Smooth muscle cell (in vitro differentiated cells): ENCODE results near the gene XNDC1N. TPM values are rescaled to one million over a fixed set of nuclear protein-coding genes. Genes with fewer than 3 reads are reported as not detected.
A peak's percentile ranks its signal among the peaks of the same experiment; 100 is the strongest.

ENCODE experiments used
- DNase-seq: peaks from one replicate; lab custom pipeline; 2025; ENCODE audit not compliant: unreplicated experiment; lab: John Stamatoyannopoulos, UW
- H2AFZ ChIP-seq: fragments of 200-600 bp; sonication (generic); 2 replicates; pipeline ENCODE4 v1.6.0; 2016; ENCODE audit warnings: antibody characterized with exemption, low read depth, mild to moderate bottlenecking
- H3F3A ChIP-seq: fragments of 200-600 bp; sonication (generic); 2 replicates; pipeline ENCODE4 v1.6.0; 2017; ENCODE audit warnings: antibody characterized with exemption, low read depth
- H3K27ac ChIP-seq: fragments of 200-600 bp; sonication (generic); 2 replicates; pipeline ENCODE4 v1.5.1; 2016; ENCODE audit warnings: low read depth, mild to moderate bottlenecking
- H3K27me3 ChIP-seq: fragments of 200-600 bp; sonication (generic); 2 replicates; pipeline ENCODE4 v1.6.1; 2016; ENCODE audit warnings: low read depth, mild to moderate bottlenecking
- H3K36me3 ChIP-seq: fragments of 200-600 bp; sonication (generic); 2 replicates; pipeline ENCODE4 v1.5.1; 2016; ENCODE audit warnings: low read depth
- H3K4me1 ChIP-seq: fragments of 200-600 bp; sonication (generic); 2 replicates; pipeline ENCODE4 v1.5.1; 2016; ENCODE audit warnings: low read depth
- H3K4me2 ChIP-seq: fragments of 200-600 bp; sonication (generic); 2 replicates; pipeline ENCODE4 v1.6.0; 2016; ENCODE audit warnings: mild to moderate bottlenecking
- H3K4me3 ChIP-seq: fragments of 200-600 bp; sonication (generic); 2 replicates; pipeline ENCODE4 v1.5.1; 2016; ENCODE audit warnings: mild to moderate bottlenecking
- H3K79me2 ChIP-seq: fragments of 200-600 bp; sonication (generic); 2 replicates; pipeline ENCODE4 v1.6.0; 2016; ENCODE audit warnings: low read depth, mild to moderate bottlenecking
- H3K9ac ChIP-seq: fragments of 200-600 bp; sonication (generic); 2 replicates; pipeline ENCODE4 v1.6.0; 2016; ENCODE audit warnings: low read depth
- H3K9me3 ChIP-seq: fragments of 200-600 bp; sonication (generic); replicated peaks from 2 replicates; pipeline ENCODE4 v1.5.1; 2016; ENCODE audit warnings: low read depth
- H4K20me1 ChIP-seq: fragments of 200-600 bp; sonication (generic); 2 replicates; pipeline ENCODE4 v1.6.0; 2016; ENCODE audit warnings: low read depth
- CTCF ChIP-seq: fragments of 200-600 bp; sonication (generic); IDR thresholded peaks from 2 replicates; pipeline ENCODE4 v1.5.1; 2017; ENCODE audit warnings: borderline replicate concordance, mild to moderate bottlenecking, antibody characterized with exemption; ENCODE audit not compliant: insufficient read depth, poor library complexity, severe bottlenecking
- WGBS: methylation state at CpG from one replicate; pipeline ENCODE4 v1.1.7; 2016; ENCODE audit warnings: low lambda C conversion rate; 5-methylcytosine and 5-hydroxymethylcytosine counted together
- polyA plus RNA-seq: library from polyadenylated mRNA; unstranded; fragments of >200 nt; fragmentation: Nextera tagmentation; extraction: Ambion mirVana; gene quantifications from 2 replicates; pipeline ENCODE4 v1.2.1, GENCODE V29; 2016
- total RNA-seq: library from RNA; depleted of rRNA; stranded (reverse); fragments of >200 nt; gene quantifications from 2 replicates; pipeline ENCODE4 v1.2.3, GENCODE V29; 2014

The XNDC1N gene
- total and polyA plus RNA-seq, 2 experiments from 2014 or later: 1.1 to 1.4 TPM

- Histone ChIP-seq H3K27me3 (no peaks in the 10 kb centered on the region), H3K79me2 (no peaks in the 10 kb centered on the region), H3K4me2 (no peak overlapping the region), H3F3A (no peaks in the 10 kb centered on the region), H3K4me1 (no peaks in the 10 kb centered on the region), H3K36me3 (no peaks in the 10 kb centered on the region), H3K9me3 (no peaks in the 10 kb centered on the region), H2AFZ (no peak overlapping the region), H3K9ac (no peak overlapping the region), H3K4me3 (no peak overlapping the region), H3K27ac (no peak overlapping the region), H4K20me1 (peaks cover 47% of the 10 kb centered on the region)
- WGBS: 98% methylated on average over 5 of the region's 5 CpGs
- DNase-seq: no peak
- TF ChIP-seq CTCF: no peak
These were observed 48.2 kb upstream of the XNDC1N start for GRCh38 chr11:71976551-71976950.

- peaks cover 20% of the 10 kb centered on the region for H3K79me2 ChIP-seq
- no peak overlapping the region for H2AFZ ChIP-seq
- 94% methylated on average over 2 of the region's 2 CpGs for WGBS
These were observed 43.3 kb upstream of the XNDC1N start for GRCh38 chr11:71971680-71972079.

DNA sequence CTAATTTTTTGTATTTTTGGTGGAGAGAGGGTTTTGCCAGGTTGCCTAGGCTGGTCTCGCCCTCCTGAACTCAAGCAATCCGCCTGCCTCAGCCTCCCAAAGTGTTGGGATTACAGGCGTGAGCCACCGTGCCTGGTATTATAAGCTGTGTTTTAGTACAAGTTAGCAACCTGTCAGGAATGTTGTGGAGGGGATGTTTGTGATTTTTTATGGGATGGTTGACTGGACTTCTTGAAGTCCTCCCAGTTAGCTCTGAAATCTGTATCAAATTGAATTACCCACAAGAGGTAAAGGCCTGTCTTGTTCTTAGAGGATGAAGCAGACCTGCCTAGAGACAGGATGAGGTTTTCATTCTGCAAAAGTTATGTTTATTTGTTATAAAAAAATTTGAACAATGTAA lies 36.2 kb upstream of the XNDC1N start:
- Histone ChIP-seq H3K9ac (no peak overlapping the region), H3K36me3 (no peaks in the 10 kb centered on the region), H3K4me2 (no peak overlapping the region), H3K9me3 (no peaks in the 10 kb centered on the region), H3K27ac (no peak overlapping the region), H4K20me1 (peaks cover 38% of the 10 kb centered on the region), H3K27me3 (no peaks in the 10 kb centered on the region), H3K4me1 (no peaks in the 10 kb centered on the region), H3F3A (peaks cover 9% of the 10 kb centered on the region), H2AFZ (no peak overlapping the region), H3K4me3 (no peak overlapping the region), H3K79me2 (peaks cover 18% of the 10 kb centered on the region)
- no peak for TF ChIP-seq CTCF
- no peak for DNase-seq
- 89% methylated on average over 4 of the region's 4 CpGs for WGBS

More at GRCh38 chr11:71971680-71972079, 43.3 kb upstream of the XNDC1N start:
- Histone ChIP-seq H3F3A (no peaks in the 10 kb centered on the region), H3K4me2 (no peak overlapping the region), H3K9ac (no peak overlapping the region), H3K27ac (no peak overlapping the region), H4K20me1 (peaks cover 47% of the 10 kb centered on the region), H3K27me3 (no peaks in the 10 kb centered on the region), H3K4me1 (no peaks in the 10 kb centered on the region), H3K36me3 (peaks cover 9% of the 10 kb centered on the region), H3K4me3 (no peak overlapping the region), H3K9me3 (no peaks in the 10 kb centered on the region)
- no peak for DNase-seq
- no peak for TF ChIP-seq CTCF

DNA sequence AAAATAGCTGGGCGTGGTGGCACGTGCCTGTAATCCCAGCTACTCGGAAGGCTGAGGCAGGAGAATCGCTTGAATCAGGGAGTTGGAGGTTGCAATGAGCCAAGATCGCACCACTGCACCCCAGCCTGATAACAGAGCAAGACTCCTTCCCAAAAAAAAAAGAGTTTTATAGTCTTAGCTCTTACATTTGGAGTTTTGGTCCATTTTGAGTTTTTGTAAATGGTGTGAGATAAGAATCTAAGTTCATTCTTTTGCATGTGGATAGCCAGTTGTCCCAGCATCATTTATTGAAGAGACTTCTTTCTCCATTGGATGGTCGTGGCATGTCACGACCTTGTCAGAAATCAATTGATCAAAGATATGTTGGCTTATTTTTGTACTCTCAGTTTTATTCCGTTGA lies 35.1 kb upstream of the XNDC1N start:
- no peak for TF ChIP-seq CTCF
- no peak for DNase-seq
- Histone ChIP-seq H3K36me3 (no peaks in the 10 kb centered on the region), H3K9ac (no peak overlapping the region), H3K4me3 (no peak overlapping the region), H3K4me2 (no peak overlapping the region), H3K4me1 (no peaks in the 10 kb centered on the region), H3F3A (peaks cover 9% of the 10 kb centered on the region), H3K79me2 (peaks cover 20% of the 10 kb centered on the region), H2AFZ (no peak overlapping the region), H3K9me3 (no peaks in the 10 kb centered on the region), H3K27me3 (no peaks in the 10 kb centered on the region), H4K20me1 (peaks cover 40% of the 10 kb centered on the region), H3K27ac (peak overlapping the region; percentile 78)
- WGBS: 84% methylated on average over 8 of the region's 8 CpGs
